A172 (cell line): ENCODE results near the gene NUP58. TPM values are rescaled to one million over a fixed set of nuclear protein-coding genes. Genes with fewer than 3 reads are reported as not detected.

Experiments
- DNase-seq: peaks from one replicate; pipeline ENCODE4 v3.0.0-alpha.2; 2015; ENCODE audit warnings: low spot score
- total RNA-seq: library from RNA; depleted of rRNA; stranded (reverse); fragments of >200 nt; shearing (Covaris generic); gene quantifications from 2 replicates; pipeline ENCODE4 v1.2.3, GENCODE V29; 2014; rRNA removed

NUP58 gene
- total RNA-seq, 1 experiment from 2014 or later = 102 TPM

DNA sequence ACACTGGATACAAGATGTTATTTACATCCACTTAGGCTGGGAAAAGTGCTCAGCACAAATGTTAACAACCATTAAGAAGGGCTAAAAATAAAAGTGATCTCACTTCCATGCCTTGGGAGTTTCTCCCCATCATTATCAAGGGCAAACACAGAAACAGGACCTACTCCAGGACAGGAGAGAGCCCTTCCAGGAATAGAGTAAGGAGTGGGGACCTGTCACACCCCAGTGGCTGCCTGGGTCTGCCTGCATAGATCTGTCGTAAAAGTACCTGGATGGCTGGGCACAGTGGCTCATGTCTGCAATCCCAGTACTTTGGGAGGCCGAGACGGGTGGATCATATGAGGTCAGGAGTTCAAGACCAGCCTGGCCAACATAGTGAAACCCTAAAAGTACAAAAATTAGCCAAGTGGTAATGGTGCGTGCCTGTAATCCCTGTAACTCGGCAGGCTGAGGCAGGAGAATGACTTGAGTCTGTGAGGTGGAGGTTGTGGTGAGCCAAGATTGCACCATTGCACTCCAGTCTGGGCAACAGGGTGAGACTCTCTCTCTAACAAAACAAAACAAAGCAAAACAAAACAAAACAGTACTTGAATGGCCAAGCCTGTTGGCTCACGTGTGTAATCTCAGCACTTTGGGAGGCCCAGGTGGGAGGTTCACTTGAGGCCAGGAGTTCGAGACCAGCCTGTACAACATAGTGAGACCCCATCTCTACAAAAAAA lies 76.0 kb downstream of the NUP58 start:
- no peak for DNase-seq

DNA sequence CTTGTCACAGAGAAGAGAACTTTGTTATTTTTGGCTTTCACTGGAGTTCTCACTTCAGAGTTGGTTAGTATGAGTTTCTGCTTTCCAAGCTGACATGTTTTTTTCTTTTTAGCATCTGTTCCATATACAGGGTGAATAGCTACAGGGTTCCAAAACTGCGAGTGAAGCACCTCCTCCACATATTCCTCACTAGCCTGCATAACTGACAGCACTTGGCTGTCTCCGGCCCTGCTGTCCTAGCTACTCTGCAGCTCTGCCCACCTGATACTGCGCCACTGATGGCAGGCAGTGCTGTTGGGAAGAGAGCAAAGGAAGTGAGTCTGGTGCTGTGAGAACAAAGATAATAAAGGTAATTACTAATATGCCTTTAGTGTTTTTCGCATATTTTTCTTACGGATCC lies 77.1 kb downstream of the NUP58 start:
- DNase-seq = no peak

DNA sequence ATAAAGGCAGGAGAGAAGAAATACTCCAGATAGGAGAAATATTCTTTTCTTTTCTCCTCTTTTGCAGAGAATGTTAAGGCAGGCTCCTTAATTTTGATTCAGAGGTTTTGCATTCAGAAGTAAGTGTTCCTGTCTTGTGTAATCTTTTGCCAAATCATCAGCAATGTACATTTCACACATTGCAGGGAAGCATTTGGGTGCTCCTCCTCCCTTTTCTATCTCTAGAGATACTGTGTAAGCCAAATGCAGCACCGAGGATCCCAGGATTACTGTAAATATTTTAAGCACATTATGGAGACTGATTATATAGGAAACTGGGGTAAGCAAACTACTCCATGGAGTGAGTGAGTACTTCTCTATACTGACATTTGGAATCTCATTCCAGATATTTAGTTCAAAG lies 77.6 kb downstream of the NUP58 start:
- no peak for DNase-seq

DNA sequence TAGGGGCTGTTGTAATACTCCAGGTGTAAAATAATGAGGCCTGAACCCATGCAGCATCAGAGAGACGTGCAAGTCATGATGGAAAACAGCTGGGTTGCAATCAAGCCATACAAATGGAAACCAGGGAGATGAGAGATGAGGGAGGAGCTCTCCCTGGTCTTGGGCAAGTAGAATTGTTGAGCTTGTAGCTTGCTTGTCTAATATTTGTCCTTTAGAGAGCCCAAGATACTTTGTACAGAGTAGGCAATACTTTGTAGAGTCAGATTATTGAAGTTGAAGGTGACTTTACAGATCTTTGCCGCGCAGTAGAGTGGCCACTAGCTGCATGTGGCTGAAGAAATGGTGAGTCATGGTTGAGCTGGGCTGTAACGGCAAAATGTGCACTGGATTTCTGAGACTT lies 78.7 kb downstream of the NUP58 start:
- DNase-seq = peak; percentile 22

DNA sequence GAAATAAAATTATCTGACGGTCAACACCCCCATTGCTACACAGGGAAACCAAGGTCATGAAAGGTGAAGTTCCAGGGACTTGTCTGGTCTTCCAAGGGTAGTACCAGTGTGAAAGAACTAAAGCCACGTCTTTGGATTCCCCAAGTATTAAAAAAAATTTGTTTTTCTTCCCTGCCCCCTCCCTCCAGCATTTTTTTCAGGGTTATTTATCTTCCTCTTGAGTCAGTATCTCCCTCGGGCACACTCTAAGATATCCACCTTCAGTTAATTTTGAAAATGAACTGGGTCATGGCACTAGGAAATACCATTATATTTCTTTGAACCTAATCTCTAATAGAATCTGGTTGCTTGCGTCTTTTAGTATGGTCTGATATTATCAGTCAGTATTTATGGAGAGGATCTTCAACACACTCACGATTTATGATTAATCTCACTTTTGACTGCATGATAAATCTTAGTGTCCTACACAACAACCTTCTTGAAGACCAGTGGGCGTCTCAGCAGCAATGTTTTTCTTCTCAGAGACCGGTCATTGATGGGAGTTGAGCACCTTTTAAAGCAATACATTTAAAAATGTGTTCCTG lies 79.4 kb downstream of the NUP58 start:
- DNase-seq = no peak

DNA sequence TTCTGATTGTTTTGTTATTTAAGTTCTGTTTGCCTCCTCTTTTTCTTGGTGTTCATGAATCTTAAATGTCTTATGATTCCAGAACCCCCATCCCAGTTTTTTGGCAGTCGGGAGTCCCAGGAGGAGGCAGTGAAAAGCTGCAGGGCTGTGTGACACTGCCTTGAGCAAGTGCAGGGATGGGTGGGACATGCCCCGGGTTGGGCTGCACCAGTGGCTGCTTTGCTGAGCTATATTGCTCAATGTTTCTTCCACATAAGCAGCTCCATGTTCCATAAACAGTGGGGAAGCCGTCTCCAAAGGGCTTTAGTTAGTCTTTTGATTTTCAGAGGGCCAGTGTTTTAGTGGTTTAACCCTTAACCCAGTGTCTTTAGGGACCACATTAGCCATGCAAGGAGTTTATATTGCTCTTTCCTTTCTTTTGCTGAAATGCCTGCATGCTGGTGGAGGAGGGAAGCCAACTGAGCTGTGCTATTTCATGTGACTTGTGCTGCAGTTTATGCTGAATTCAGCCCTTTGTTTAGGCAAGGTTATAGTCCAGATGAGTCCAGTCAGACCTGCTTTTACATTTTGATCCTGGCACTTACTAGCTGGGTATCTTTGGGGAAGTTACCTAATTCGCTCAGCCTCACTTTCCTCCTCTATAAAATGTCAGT lies 83.5 kb downstream of the NUP58 start:
- no peak for DNase-seq

DNA sequence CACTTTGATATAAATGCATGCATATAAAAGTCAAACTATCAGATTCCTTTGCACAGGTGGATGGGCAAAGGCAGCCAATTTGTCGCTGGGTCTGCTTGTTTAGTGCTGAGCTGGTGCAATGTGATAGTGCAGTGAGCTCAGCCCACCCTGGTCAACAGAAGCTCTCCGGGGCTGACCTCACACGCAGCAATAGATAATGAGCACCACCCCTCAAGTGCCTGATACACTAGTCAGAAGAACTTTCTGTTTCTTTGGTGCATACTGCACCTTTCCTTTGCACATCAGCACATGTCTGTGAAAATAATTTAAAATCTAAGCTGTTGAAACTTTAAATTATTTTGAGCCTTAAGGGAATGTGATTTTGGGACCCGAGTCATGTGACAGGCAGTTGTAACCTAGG lies 90.5 kb downstream of the NUP58 start:
- DNase-seq = no peak

Other genes with a start within 250 kb of the NUP58 start
- gene PABPC3, start 205.5 kb upstream of the NUP58 start, total RNA-seq = not detected in 2 replicates
- not detected in 2 replicates for gene AMER2, start 129.3 kb upstream of the NUP58 start, total RNA-seq
- gene MTMR6, start 14.1 kb upstream of the NUP58 start, total RNA-seq = 31.6 and 31.7 TPM in 2 replicates
- gene ATP8A2, start 70.3 kb downstream of the NUP58 start, total RNA-seq = 1.1 and 1.2 TPM in 2 replicates